ENCODE measurements around the gene SLC16A14. TPM values are rescaled to one million over a fixed set of nuclear protein-coding genes. Genes with fewer than 3 reads are reported as not detected.

SLC16A14 gene
- total RNA-seq, 1 experiment from 2014 or later = 12.4 TPM

- TF ChIP-seq EZH2phosphoT487 (IDR thresholded peaks at IDR 0.05; ENCODE audit: borderline replicate concordance, low read length) (no peak), EZH2 (IDR thresholded peaks at IDR 0.05; ENCODE audit: low read length, unreplicated experiment) (no peak)
- TF ChIP-seq, protein P1, sequence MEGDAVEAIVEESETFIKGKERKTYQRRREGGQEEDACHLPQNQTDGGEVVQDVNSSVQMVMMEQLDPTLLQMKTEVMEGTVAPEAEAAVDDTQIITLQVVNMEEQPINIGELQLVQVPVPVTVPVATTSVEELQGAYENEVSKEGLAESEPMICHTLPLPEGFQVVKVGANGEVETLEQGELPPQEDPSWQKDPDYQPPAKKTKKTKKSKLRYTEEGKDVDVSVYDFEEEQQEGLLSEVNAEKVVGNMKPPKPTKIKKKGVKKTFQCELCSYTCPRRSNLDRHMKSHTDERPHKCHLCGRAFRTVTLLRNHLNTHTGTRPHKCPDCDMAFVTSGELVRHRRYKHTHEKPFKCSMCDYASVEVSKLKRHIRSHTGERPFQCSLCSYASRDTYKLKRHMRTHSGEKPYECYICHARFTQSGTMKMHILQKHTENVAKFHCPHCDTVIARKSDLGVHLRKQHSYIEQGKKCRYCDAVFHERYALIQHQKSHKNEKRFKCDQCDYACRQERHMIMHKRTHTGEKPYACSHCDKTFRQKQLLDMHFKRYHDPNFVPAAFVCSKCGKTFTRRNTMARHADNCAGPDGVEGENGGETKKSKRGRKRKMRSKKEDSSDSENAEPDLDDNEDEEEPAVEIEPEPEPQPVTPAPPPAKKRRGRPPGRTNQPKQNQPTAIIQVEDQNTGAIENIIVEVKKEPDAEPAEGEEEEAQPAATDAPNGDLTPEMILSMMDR (conservative IDR thresholded peaks at IDR 0.05; ENCODE audit: low read depth, low read length) = no peak
- Histone ChIP-seq H3K27ac (ENCODE audit: low read length) (no peak overlapping the region), H3K79me2 (ENCODE audit: low read length) (no peaks in the 10 kb centered on the region), H3K9ac (ENCODE audit: low read length) (no peak overlapping the region), H3K36me3 (ENCODE audit: low read depth, low read length) (no peaks in the 10 kb centered on the region), H3K4me3 (ENCODE audit: low read length) (no peak overlapping the region), H3K27me3 (ENCODE audit: low read length) (no peaks in the 10 kb centered on the region), H3K9me2 (replicated peaks; ENCODE audit: low read length) (no peaks in the 10 kb centered on the region), H2AFZ (ENCODE audit: low read length) (no peak overlapping the region), H4K20me1 (ENCODE audit: low read length) (no peaks in the 10 kb centered on the region), H3K4me1 (ENCODE audit: insufficient read depth, low read length) (no peaks in the 10 kb centered on the region), H3K9me3 (ENCODE audit: low read length) (no peaks in the 10 kb centered on the region), H3F3A (ENCODE audit: low read length, unreplicated experiment) (no peaks in the 10 kb centered on the region), H3K4me2 (ENCODE audit: low read length) (no peak overlapping the region)
- intact Hi-C loops (cut with micrococcal nuclease) = no loop called here
- ChIA-PET POLR2A (ENCODE audit: unreplicated experiment) (no interaction called here), CTCF (no interaction called here)
- no TSS peak for BruUV-seq (replicated peaks)
- DNase-seq (no peak), ATAC-seq (no peak)
These were observed 25.7 kb downstream of the SLC16A14 start for GRCh38 chr2:230043025-230043424.

- Histone ChIP-seq H3F3A (ENCODE audit: low read length, unreplicated experiment) (no peaks in the 10 kb centered on the region), H3K4me1 (ENCODE audit: insufficient read depth, low read length) (no peaks in the 10 kb centered on the region), H3K9ac (ENCODE audit: low read length) (no peak overlapping the region), H3K27me3 (ENCODE audit: low read length) (no peaks in the 10 kb centered on the region), H3K9me2 (replicated peaks; ENCODE audit: low read length) (no peaks in the 10 kb centered on the region), H2AFZ (ENCODE audit: low read length) (no peak overlapping the region), H3K4me3 (ENCODE audit: low read length) (no peak overlapping the region), H4K20me1 (ENCODE audit: low read length) (no peaks in the 10 kb centered on the region), H3K4me2 (ENCODE audit: low read length) (no peak overlapping the region), H3K36me3 (ENCODE audit: low read depth, low read length) (no peaks in the 10 kb centered on the region), H3K27ac (ENCODE audit: low read length) (no peak overlapping the region), H3K9me3 (ENCODE audit: low read length) (no peaks in the 10 kb centered on the region), H3K79me2 (ENCODE audit: low read length) (no peaks in the 10 kb centered on the region)
- ChIA-PET POLR2A (ENCODE audit: unreplicated experiment) (no interaction called here), CTCF (no interaction called here)
- ATAC-seq (no peak), DNase-seq (peak; percentile 12)
- TF ChIP-seq EZH2 (IDR thresholded peaks at IDR 0.05; ENCODE audit: low read length, unreplicated experiment) (no peak), EZH2phosphoT487 (IDR thresholded peaks at IDR 0.05; ENCODE audit: borderline replicate concordance, low read length) (no peak)
- TF ChIP-seq, protein P1 (conservative IDR thresholded peaks at IDR 0.05; ENCODE audit: low read depth, low read length) = no peak
- intact Hi-C loops (cut with micrococcal nuclease) = no loop called here
- BruUV-seq (replicated peaks) = no TSS peak
These were observed 26.5 kb downstream of the SLC16A14 start for GRCh38 chr2:230042195-230042594.

DNA sequence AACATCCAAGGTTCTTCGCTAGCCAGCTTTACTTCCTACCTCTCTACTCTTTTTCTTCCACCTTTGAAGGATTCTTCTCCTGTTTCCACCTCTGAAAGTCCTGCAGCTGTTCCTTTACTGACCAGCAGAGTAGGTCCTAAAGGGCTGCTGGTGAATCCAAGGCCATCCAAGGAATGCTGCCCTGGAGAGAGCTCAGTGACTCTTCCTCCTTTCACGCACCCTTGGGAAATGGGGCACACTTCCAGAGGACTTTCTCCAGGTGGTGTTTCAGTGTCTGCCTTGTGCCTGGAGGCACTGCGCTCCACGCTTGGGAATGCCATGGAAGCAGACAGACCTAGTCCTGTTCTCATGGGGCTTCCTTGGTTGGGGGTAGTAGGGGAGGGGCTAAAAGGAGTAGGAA is 45.4 kb downstream of the SLC16A14 start:
- Histone ChIP-seq H4K20me1 (ENCODE audit: low read length) (no peaks in the 10 kb centered on the region), H3K27ac (ENCODE audit: low read length) (no peak overlapping the region), H2AFZ (ENCODE audit: low read length) (no peak overlapping the region), H3K4me3 (ENCODE audit: low read length) (no peak overlapping the region), H3K36me3 (ENCODE audit: low read depth, low read length) (no peaks in the 10 kb centered on the region), H3K27me3 (ENCODE audit: low read length) (no peaks in the 10 kb centered on the region), H3K9me3 (ENCODE audit: low read length) (no peaks in the 10 kb centered on the region), H3K79me2 (ENCODE audit: low read length) (no peaks in the 10 kb centered on the region), H3K4me2 (ENCODE audit: low read length) (no peak overlapping the region), H3K4me1 (ENCODE audit: insufficient read depth, low read length) (no peaks in the 10 kb centered on the region), H3K9me2 (replicated peaks; ENCODE audit: low read length) (no peaks in the 10 kb centered on the region), H3K9ac (ENCODE audit: low read length) (no peak overlapping the region), H3F3A (ENCODE audit: low read length, unreplicated experiment) (no peaks in the 10 kb centered on the region)
- TF ChIP-seq EZH2 (IDR thresholded peaks at IDR 0.05; ENCODE audit: low read length, unreplicated experiment) (no peak), EZH2phosphoT487 (IDR thresholded peaks at IDR 0.05; ENCODE audit: borderline replicate concordance, low read length) (no peak)
- TF ChIP-seq, protein P1 (conservative IDR thresholded peaks at IDR 0.05; ENCODE audit: low read depth, low read length) = no peak
- POLR2A ChIA-PET (ENCODE audit: unreplicated experiment) = no interaction called here
- ATAC-seq (no peak), DNase-seq (no peak)
- CTCF ChIA-PET = interaction anchor here (0.6 to 0.7 kb wide), 2 partner anchors 130 to 137 kb away, joined by 3 to 13 read pairs; no protein-coding TSS in a partner anchor
- intact Hi-C loops (cut with micrococcal nuclease) = no loop called here
- no TSS peak for BruUV-seq (replicated peaks)
